Osteoblast (primary cell): ENCODE data around the gene ZC3H12D. TPM values are rescaled to one million over a fixed set of nuclear protein-coding genes. Genes with fewer than 3 reads are reported as not detected.

Experiments
- DNase-seq: peaks from one replicate; pipeline ENCODE4 v3.0.0; 2011; ENCODE audit warnings: low spot score, mixed read lengths; ENCODE audit not compliant: insufficient read length; ENCODE audit errors: missing footprints
- H2AFZ ChIP-seq: 2 replicates; pipeline ENCODE4 v1.6.0; 2011; ENCODE audit warnings: mild to moderate bottlenecking, low read length
- H3K27ac ChIP-seq: 2 replicates; pipeline ENCODE4 v1.5.1; 2011; ENCODE audit warnings: mild to moderate bottlenecking, low read depth, low read length, moderate library complexity
- H3K27me3 ChIP-seq: 2 replicates; pipeline ENCODE4 v1.6.0; 2012; ENCODE audit warnings: mild to moderate bottlenecking, control low read depth, inconsistent platforms, low read length, moderate library complexity; ENCODE audit not compliant: insufficient read depth
- H3K36me3 ChIP-seq: 2 replicates; pipeline ENCODE4 v1.5.1; 2011; ENCODE audit warnings: mild to moderate bottlenecking, low read length, control low read depth, moderate library complexity; ENCODE audit not compliant: insufficient read depth
- H3K4me1 ChIP-seq: 2 replicates; pipeline ENCODE4 v1.5.1; 2011; ENCODE audit warnings: mild to moderate bottlenecking, low read length, control low read depth, moderate library complexity; ENCODE audit not compliant: insufficient read depth
- H3K4me2 ChIP-seq: 2 replicates; pipeline ENCODE4 v1.6.0; 2011; ENCODE audit warnings: mild to moderate bottlenecking, low read length; ENCODE audit not compliant: insufficient read depth
- H3K4me3 ChIP-seq: fragments of 200-600 bp; sonication (generic); 3 replicates; pipeline ENCODE4 v1.5.1; 2012; ENCODE audit warnings: mild to moderate bottlenecking, low read length, inconsistent platforms; ENCODE audit not compliant: insufficient read depth
- H3K79me2 ChIP-seq: 2 replicates; pipeline ENCODE4 v1.6.0; 2012; ENCODE audit warnings: mild to moderate bottlenecking, low read length, control low read depth, inconsistent platforms; ENCODE audit not compliant: insufficient read depth
- H3K9me3 ChIP-seq: 2 replicates; pipeline ENCODE4 v1.5.1; 2011; ENCODE audit warnings: low read depth, low read length, control low read depth
- H4K20me1 ChIP-seq: 2 replicates; pipeline ENCODE4 v1.6.0; 2012; ENCODE audit warnings: mild to moderate bottlenecking, low read length, control low read depth; ENCODE audit not compliant: insufficient read depth
- CTCF ChIP-seq: IDR thresholded peaks from 2 replicates; pipeline ENCODE4 v1.5.1; 2011; ENCODE audit warnings: mild to moderate bottlenecking, low read depth, low read length, moderate library complexity; ENCODE audit errors: extremely low read depth
- total RNA-seq: library from RNA; depleted of rRNA; stranded (reverse); fragments of >200 nt; gene quantifications from 2 replicates; pipeline ENCODE4 v1.2.3, GENCODE V29; 2012

The ZC3H12D gene
- total RNA-seq, 1 donor: under 0.01 TPM

GRCh38 chr6:149433881-149434280 lies 50.9 kb downstream of the ZC3H12D start:
- H4K20me1 ChIP-seq: no peaks in the 10 kb centered on the region
- no peak for TF ChIP-seq CTCF
- H3K4me2 ChIP-seq: no peak overlapping the region
- no peak overlapping the region for H3K27ac ChIP-seq
- DNase-seq: no peak
- no peaks in the 10 kb centered on the region for H3K36me3 ChIP-seq
- peaks cover 16% of the 10 kb centered on the region for H3K4me1 ChIP-seq
- no peaks in the 10 kb centered on the region for H3K27me3 ChIP-seq
- no peaks in the 10 kb centered on the region for H3K9me3 ChIP-seq
- no peaks in the 10 kb centered on the region for H3K79me2 ChIP-seq
- H2AFZ ChIP-seq: no peak overlapping the region
- H3K4me3 ChIP-seq: no peak overlapping the region

- Histone ChIP-seq H3K4me3 (no peak overlapping the region), H2AFZ (no peak overlapping the region), H3K9me3 (no peaks in the 10 kb centered on the region), H3K4me2 (no peak overlapping the region), H3K27ac (no peak overlapping the region), H4K20me1 (no peaks in the 10 kb centered on the region), H3K36me3 (no peaks in the 10 kb centered on the region), H3K27me3 (no peaks in the 10 kb centered on the region), H3K4me1 (peaks cover 16% of the 10 kb centered on the region), H3K79me2 (no peaks in the 10 kb centered on the region)
- DNase-seq: no peak
- no peak for TF ChIP-seq CTCF
Measured at GRCh38 chr6:149433405-149433804, 51.4 kb downstream of the ZC3H12D start.

- H3K4me1 ChIP-seq: peaks cover 16% of the 10 kb centered on the region
- peak overlapping the region; percentile 68 for H3K4me2 ChIP-seq
- peak overlapping the region; percentile 40 for H3K4me3 ChIP-seq
- H4K20me1 ChIP-seq: no peaks in the 10 kb centered on the region
- no peaks in the 10 kb centered on the region for H3K9me3 ChIP-seq
- peak overlapping the region; percentile 73 for H2AFZ ChIP-seq
- no peaks in the 10 kb centered on the region for H3K36me3 ChIP-seq
- TF ChIP-seq CTCF: peak; percentile 93
- H3K27me3 ChIP-seq: no peaks in the 10 kb centered on the region
- peak overlapping the region; percentile 41 for H3K27ac ChIP-seq
- no peaks in the 10 kb centered on the region for H3K79me2 ChIP-seq
- peak; percentile 98 for DNase-seq
Measured at GRCh38 chr6:149431905-149432775, 52.7 kb downstream of the ZC3H12D start.
